ENCODE data around the gene SERPINE2.
A peak's percentile ranks its signal among the peaks of the same experiment; 100 is the strongest.

SERPINE2 gene

DNA sequence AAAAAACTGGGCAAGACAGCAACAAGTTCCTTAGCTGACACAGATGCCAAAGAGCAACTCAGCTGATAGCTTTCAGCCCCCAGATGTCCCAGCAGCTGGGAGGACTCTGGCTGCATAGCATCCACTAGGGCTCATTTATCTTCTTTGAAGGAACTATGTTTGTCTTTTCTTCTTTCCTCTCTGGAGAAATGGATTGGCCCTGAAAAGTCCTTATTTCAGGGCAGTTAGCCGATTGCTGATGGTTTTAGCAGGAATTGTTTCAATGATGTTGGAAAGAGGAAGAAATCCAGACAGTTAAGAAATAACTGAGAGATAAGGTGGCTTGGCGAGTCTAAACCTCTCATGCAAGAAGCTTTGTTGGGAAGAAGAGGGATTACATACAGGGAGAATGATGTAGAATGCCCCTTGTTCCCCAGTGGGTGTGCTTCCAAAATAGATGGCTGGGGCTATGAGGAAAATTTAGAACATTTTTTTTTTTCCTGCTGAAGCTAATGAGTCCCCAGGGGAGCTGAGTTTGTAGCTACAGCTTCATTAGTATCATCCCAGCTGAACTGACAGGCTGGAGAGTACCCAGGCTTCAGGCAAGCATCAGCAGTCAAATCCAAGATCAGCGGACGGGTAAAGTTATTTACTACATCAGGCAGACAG is 33.6 kb upstream of the SERPINE2 start:
- peaks cover 22% of the 10 kb centered on the region for H3K4me1 Mint-ChIP-seq
- peak overlapping the region in 2 of 3 experiments; percentile 29 for H3K4me3 Mint-ChIP-seq
- no peaks in the 10 kb centered on the region for H3K36me3 Mint-ChIP-seq (ENCODE audit: low read depth)
- H3K27ac Mint-ChIP-seq: peak overlapping the region; percentile 89 to 96 (median 95)
- H3K9me3 Mint-ChIP-seq: no peaks in the 10 kb centered on the region
- TF ChIP-seq, protein P1, sequence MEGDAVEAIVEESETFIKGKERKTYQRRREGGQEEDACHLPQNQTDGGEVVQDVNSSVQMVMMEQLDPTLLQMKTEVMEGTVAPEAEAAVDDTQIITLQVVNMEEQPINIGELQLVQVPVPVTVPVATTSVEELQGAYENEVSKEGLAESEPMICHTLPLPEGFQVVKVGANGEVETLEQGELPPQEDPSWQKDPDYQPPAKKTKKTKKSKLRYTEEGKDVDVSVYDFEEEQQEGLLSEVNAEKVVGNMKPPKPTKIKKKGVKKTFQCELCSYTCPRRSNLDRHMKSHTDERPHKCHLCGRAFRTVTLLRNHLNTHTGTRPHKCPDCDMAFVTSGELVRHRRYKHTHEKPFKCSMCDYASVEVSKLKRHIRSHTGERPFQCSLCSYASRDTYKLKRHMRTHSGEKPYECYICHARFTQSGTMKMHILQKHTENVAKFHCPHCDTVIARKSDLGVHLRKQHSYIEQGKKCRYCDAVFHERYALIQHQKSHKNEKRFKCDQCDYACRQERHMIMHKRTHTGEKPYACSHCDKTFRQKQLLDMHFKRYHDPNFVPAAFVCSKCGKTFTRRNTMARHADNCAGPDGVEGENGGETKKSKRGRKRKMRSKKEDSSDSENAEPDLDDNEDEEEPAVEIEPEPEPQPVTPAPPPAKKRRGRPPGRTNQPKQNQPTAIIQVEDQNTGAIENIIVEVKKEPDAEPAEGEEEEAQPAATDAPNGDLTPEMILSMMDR (IDR thresholded peaks at IDR 0.05; ENCODE audit: unreplicated experiment in 3 of 3): peak in 1 of 3 experiments; percentile 9
- no peaks in the 10 kb centered on the region for H3K27me3 Mint-ChIP-seq (ENCODE audit: low read depth)

DNA sequence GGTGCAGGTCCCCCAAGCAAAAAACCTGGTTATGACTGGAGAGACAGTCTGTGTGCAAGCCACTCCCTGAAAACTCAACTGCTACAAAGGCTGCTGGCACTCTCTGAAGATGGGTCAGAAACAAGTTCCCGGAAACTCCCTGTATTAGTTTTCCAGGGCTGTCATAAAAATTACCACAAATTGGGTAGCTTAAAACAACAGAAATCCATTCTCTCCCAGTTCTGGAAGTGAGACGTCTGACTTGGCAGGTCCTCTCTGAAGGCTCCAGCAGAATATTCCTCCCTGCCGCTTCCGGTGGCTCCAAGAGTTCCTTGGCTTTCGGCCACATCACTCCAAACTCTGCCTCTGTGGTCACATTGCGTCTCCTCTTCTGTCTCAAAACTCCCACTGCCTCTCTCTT is 30.1 kb upstream of the SERPINE2 start:
- TF ChIP-seq, protein P1 (IDR thresholded peaks at IDR 0.05; ENCODE audit: unreplicated experiment in 3 of 3): no peak
- no peaks in the 10 kb centered on the region for H3K36me3 Mint-ChIP-seq (ENCODE audit: low read depth)
- H3K27ac Mint-ChIP-seq: peak overlapping the region in 1 of 3 experiments; percentile 23
- no peaks in the 10 kb centered on the region for H3K9me3 Mint-ChIP-seq
- no peak overlapping the region for H3K4me3 Mint-ChIP-seq
- peaks cover 17% of the 10 kb centered on the region for H3K4me1 Mint-ChIP-seq
- peaks cover 3% of the 10 kb centered on the region for H3K27me3 Mint-ChIP-seq (ENCODE audit: low read depth)

DNA sequence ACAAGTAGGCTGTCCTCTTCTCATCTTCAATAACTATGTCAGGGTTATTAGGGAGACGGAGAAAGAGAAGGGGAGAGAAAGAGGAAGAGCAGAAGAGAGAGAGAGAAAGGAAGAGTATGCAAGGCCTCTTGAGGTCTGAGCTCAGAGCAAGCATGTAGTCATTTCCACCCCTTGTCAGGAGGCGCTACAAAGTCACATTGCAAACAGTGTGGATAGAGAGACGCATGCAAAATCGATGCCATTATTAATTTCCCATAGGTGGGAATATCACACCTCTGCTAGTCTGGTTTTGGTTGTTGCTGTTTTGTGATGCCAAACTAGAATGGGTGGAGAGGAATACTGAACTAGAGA is 24.2 kb upstream of the SERPINE2 start:
- Mint-ChIP-seq H3K27me3 (ENCODE audit: low read depth) (peaks cover 6% of the 10 kb centered on the region), H3K4me3 (no peak overlapping the region), H3K36me3 (ENCODE audit: low read depth) (no peaks in the 10 kb centered on the region), H3K9me3 (no peaks in the 10 kb centered on the region), H3K27ac (peak overlapping the region; percentile 32 to 71 (median 50)), H3K4me1 (peaks cover 32% of the 10 kb centered on the region)
- TF ChIP-seq, protein P1 (IDR thresholded peaks at IDR 0.05; ENCODE audit: unreplicated experiment in 3 of 3): no peak

DNA sequence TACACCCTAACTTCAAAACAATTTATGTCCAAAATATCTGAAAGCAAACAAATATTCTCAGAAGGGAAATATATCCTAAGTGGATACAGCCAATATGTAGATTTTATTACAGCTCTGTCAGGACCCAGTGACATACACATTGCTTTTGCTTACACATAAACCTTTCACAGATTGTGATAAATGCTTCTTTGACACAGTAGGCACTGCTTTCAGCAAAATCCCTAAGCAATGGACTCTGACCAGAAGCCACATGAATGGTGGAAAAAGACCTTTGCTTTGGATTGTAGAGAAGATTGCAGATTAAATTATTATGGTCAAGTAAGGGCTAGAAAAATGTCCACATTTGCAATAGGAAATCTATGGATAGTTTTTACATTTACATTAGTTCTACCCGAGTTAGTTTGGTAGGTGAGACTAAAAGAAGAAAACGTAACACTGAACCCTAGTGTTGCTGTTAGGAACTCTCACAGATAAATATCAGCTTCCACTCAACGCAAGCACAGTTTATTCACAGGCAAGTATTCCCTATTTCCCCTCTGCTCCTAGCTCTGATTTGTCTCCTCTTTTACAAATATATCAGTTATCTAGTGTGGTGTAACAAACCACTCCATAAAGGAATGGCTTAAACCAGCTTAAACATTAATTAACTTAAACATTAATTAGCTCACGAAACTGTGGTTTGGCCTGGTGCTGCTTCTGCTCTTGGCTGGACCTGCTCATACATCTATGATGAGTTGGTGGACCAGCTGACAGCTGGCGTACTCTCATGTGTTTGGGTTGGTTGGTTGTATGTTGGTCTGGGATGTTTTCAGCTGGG is 23.6 kb upstream of the SERPINE2 start:
- Mint-ChIP-seq H3K27me3 (ENCODE audit: low read depth) (peaks cover 6% of the 10 kb centered on the region), H3K27ac (peak overlapping the region; percentile 32 to 71 (median 50)), H3K36me3 (ENCODE audit: low read depth) (no peaks in the 10 kb centered on the region), H3K4me1 (peaks cover 32% of the 10 kb centered on the region), H3K9me3 (no peaks in the 10 kb centered on the region), H3K4me3 (no peak overlapping the region)
- TF ChIP-seq, protein P1 (IDR thresholded peaks at IDR 0.05; ENCODE audit: unreplicated experiment in 3 of 3): peak; percentile 14 to 26 (median 22)

GRCh38 chr2:224060783-224061482 is 21.8 kb upstream of the SERPINE2 start:
- Mint-ChIP-seq H3K9me3 (no peaks in the 10 kb centered on the region), H3K4me1 (peaks cover 32% of the 10 kb centered on the region), H3K4me3 (no peak overlapping the region), H3K36me3 (ENCODE audit: low read depth) (no peaks in the 10 kb centered on the region), H3K27ac (no peak overlapping the region), H3K27me3 (ENCODE audit: low read depth) (peaks cover 7% of the 10 kb centered on the region)
- TF ChIP-seq, protein P1 (IDR thresholded peaks at IDR 0.05; ENCODE audit: unreplicated experiment in 3 of 3): no peak

Data from nephron (organoid).